ENCODE measurements around the gene CTNNA3. TPM values are rescaled to one million over a fixed set of nuclear protein-coding genes. Genes with fewer than 3 reads are reported as not detected.

CTNNA3 gene
- total and polyA plus RNA-seq, 2 donors (not counting 3 experiments of a cell fraction or from before 2014, with no cell fraction given), result not detected

DNA sequence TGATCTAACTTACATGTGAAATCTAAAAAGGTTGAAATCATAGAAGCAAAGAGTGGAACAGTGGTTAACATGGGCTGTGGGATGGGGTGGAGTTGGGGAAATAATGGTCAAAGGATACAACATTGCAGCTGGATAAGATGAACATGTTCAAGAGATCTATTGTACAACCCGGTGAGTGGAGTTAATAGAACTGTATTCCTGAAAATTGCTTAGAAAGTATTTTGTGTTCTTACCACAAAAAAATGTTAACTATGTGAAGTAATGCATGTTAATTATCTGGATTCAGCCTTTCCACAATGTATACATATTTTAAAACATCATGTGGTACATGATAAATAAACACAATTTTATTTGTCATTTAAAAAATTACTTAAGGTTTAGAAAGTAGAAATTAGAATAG lies 1041.1 kb downstream of the CTNNA3 start:
- Histone ChIP-seq H3K27me3 (ENCODE audit: control insufficient read depth in 2 of 2, insufficient read depth in 2 of 2, low read length in 2 of 2) (no peaks in the 10 kb centered on the region), H3K4me1 (ENCODE audit: control insufficient read depth, extremely low read depth, insufficient read depth, low read length) (no peaks in the 10 kb centered on the region), H3K36me3 (ENCODE audit: control insufficient read depth in 2 of 2, extremely low read depth in 1 of 2, insufficient read depth in 2 of 2, low read length in 2 of 2) (no peaks in the 10 kb centered on the region), H3K4me3 (replicated peaks in 1 of 3; ENCODE audit: insufficient read depth in 1 of 3, low read depth in 1 of 3, low read length in 3 of 3) (no peak overlapping the region), H4K20me1 (replicated peaks; ENCODE audit: control insufficient read depth, extremely low read depth, insufficient read depth, low read length) (no peaks in the 10 kb centered on the region), H3K9me3 (replicated peaks; ENCODE audit: control insufficient read depth, insufficient read depth, low read length) (no peaks in the 10 kb centered on the region), H3K9me1 (replicated peaks; ENCODE audit: control insufficient read depth, extremely low read depth, insufficient read depth, low read length) (no peaks in the 10 kb centered on the region), H3K27ac (ENCODE audit: insufficient read depth, low read depth, low read length) (no peak overlapping the region), H3K9ac (replicated peaks; ENCODE audit: extremely low read depth, insufficient read depth, low read length) (no peak overlapping the region), H2AFZ (ENCODE audit: low read depth, low read length) (no peak overlapping the region), H3K4me2 (ENCODE audit: insufficient read depth, low read length) (no peak overlapping the region), H3K79me2 (ENCODE audit: control insufficient read depth, insufficient read depth, low read length) (no peaks in the 10 kb centered on the region)
- CTCF ChIA-PET, result no interaction called here
- POLR2A ChIA-PET, result no interaction called here
- no peak for DNase-seq (ENCODE audit: low read depth, low spot score)
- dilution Hi-C loops (cut with MboI; ENCODE audit: extremely low pct_ligation_motif_present, low sequenced_read_pairs) (no loop called here), intact Hi-C loops (cut with micrococcal nuclease) (no loop called here)
- no peak for TF ChIP-seq EZH2 (IDR thresholded peaks at IDR 0.05; ENCODE audit: borderline replicate concordance, low read depth, low read length, severe bottlenecking)
- no peak for FAIRE-seq
- BruUV-seq (replicated peaks), result no TSS peak

DNA sequence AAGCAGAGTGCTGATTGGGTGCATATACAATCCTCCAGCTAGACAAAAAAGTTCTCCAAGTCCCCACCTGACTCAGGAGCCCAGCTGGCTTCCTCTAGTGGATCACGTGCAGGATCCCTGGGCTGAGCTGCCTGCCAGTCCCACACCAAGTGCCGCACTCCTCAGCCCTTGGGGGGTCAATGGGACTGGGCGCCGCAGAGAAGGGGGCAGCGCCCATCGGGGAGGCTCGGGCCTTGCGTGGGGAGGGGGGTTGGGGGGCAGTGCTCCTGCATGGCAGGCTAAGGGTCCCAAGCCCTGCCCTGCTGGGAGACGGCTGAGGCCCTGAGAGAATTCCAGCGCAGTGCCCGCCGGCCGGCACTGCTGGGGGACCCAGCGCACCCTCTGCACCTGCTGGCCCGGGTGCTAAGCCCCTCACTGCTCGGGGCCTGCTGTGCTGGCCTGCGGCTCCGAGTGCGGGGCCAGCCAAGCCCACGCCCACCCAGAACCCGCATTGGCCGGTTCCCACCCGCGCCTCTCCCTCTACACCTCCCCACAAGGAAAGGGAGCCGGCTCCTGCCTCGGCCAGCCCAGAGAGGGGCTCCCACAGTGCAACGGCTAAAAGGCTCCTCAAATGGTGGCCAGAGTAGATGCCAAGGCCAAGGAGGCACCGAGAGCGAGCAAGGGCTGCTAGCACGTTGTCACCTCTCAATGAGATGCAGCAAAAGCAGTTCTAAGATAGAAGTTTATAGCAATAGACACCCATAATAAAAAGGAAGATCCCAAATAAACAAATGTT lies 1044.5 kb downstream of the CTNNA3 start:
- H4K20me1 ChIP-seq (replicated peaks; ENCODE audit: control insufficient read depth, extremely low read depth, insufficient read depth, low read length), result no peaks in the 10 kb centered on the region
- no peak for FAIRE-seq
- no peaks in the 10 kb centered on the region for H3K79me2 ChIP-seq (ENCODE audit: control insufficient read depth, insufficient read depth, low read length)
- no peaks in the 10 kb centered on the region for H3K36me3 ChIP-seq (ENCODE audit: control insufficient read depth in 2 of 2, extremely low read depth in 1 of 2, insufficient read depth in 2 of 2, low read length in 2 of 2)
- dilution Hi-C loops (cut with MboI; ENCODE audit: extremely low pct_ligation_motif_present, low sequenced_read_pairs) (no loop called here), intact Hi-C loops (cut with micrococcal nuclease) (no loop called here)
- H3K9ac ChIP-seq (replicated peaks; ENCODE audit: extremely low read depth, insufficient read depth, low read length), result no peak overlapping the region
- no TSS peak for BruUV-seq (replicated peaks)
- no peak overlapping the region for H3K4me3 ChIP-seq (replicated peaks in 1 of 3; ENCODE audit: insufficient read depth in 1 of 3, low read depth in 1 of 3, low read length in 3 of 3)
- H3K27ac ChIP-seq (ENCODE audit: insufficient read depth, low read depth, low read length), result no peak overlapping the region
- CTCF ChIA-PET, result no interaction called here
- no peak overlapping the region for H3K4me2 ChIP-seq (ENCODE audit: insufficient read depth, low read length)
- no peak for DNase-seq (ENCODE audit: low read depth, low spot score)
- H3K9me1 ChIP-seq (replicated peaks; ENCODE audit: control insufficient read depth, extremely low read depth, insufficient read depth, low read length), result no peaks in the 10 kb centered on the region
- no peaks in the 10 kb centered on the region for H3K4me1 ChIP-seq (ENCODE audit: control insufficient read depth, extremely low read depth, insufficient read depth, low read length)
- no peaks in the 10 kb centered on the region for H3K9me3 ChIP-seq (replicated peaks; ENCODE audit: control insufficient read depth, insufficient read depth, low read length)
- H3K27me3 ChIP-seq (ENCODE audit: control insufficient read depth in 2 of 2, insufficient read depth in 2 of 2, low read length in 2 of 2), result no peaks in the 10 kb centered on the region
- no peak overlapping the region for H2AFZ ChIP-seq (ENCODE audit: low read depth, low read length)
- POLR2A ChIA-PET, result no interaction called here
- TF ChIP-seq, protein P1, sequence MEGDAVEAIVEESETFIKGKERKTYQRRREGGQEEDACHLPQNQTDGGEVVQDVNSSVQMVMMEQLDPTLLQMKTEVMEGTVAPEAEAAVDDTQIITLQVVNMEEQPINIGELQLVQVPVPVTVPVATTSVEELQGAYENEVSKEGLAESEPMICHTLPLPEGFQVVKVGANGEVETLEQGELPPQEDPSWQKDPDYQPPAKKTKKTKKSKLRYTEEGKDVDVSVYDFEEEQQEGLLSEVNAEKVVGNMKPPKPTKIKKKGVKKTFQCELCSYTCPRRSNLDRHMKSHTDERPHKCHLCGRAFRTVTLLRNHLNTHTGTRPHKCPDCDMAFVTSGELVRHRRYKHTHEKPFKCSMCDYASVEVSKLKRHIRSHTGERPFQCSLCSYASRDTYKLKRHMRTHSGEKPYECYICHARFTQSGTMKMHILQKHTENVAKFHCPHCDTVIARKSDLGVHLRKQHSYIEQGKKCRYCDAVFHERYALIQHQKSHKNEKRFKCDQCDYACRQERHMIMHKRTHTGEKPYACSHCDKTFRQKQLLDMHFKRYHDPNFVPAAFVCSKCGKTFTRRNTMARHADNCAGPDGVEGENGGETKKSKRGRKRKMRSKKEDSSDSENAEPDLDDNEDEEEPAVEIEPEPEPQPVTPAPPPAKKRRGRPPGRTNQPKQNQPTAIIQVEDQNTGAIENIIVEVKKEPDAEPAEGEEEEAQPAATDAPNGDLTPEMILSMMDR (IDR thresholded peaks at IDR 0.05; ENCODE audit: extremely low read depth in 1 of 2, insufficient read depth in 1 of 2, low read depth in 1 of 2, low read length in 2 of 2), result no peak
- TF ChIP-seq POLR2AphosphoS5 (IDR thresholded peaks at IDR 0.05; ENCODE audit: insufficient read depth, low read depth, low read length) (no peak), FOS (IDR thresholded peaks at IDR 0.05; ENCODE audit: borderline replicate concordance, insufficient read depth, low read length) (no peak), GATA2 (IDR thresholded peaks at IDR 0.05; ENCODE audit: insufficient read depth, insufficient read length, low read depth, low read length) (no peak), JUN (IDR thresholded peaks at IDR 0.05; ENCODE audit: borderline replicate concordance, insufficient read depth, insufficient read length, low read depth) (no peak), MYC (IDR thresholded peaks at IDR 0.05; ENCODE audit: low read depth, low read length) (no peak), MAX (IDR thresholded peaks at IDR 0.05; ENCODE audit: insufficient read depth, insufficient read length) (no peak), EZH2 (IDR thresholded peaks at IDR 0.05; ENCODE audit: borderline replicate concordance, low read depth, low read length, severe bottlenecking) (no peak), POLR2A (IDR thresholded peaks at IDR 0.05; ENCODE audit: low read depth, low read length) (no peak)
